KG1 (cell line): ENCODE data around the gene TOM1L2.

ENCODE experiments used
- DNase-seq: peaks from one replicate; lab custom pipeline; 2025; lab: John Stamatoyannopoulos, UW

TOM1L2 gene

DNA sequence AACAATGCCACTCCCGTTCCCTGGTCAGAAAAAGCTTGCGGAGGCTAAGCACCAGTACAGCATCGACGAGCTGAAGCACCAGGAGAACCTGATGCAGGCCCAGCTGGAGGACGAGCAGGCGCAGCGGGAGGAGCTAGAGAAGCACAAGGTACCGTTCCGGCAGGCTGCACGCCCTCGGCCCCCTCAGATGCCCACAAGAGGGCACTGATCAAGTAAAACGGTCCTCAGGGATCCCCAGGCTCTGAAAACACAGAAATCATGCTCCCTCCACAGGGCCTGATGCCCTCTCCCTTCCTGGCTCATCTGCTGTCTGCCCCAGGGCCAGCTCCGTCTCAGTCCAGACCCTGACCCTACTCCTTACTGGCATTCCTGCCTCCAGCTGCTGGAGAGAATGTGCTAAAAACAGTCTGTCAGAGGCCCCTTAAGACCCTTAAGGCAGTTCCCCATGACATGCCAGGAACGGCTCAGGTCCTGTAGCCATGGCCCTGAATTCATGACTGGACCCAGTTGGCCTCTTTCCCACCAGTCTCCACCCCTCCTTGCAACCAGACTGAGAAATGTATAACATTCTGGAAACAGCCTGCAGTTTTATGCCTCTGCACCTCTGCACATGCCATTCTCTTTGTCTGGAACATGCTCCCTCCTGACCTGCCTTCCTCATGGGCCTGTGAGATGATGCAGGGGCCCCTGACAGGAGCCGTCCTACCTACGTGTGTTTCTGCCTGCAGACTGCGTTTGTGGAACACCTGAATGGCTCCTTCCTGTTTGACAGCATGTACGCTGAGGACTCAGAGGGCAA is 22.3 kb upstream of the TOM1L2 start:
- no peak for DNase-seq

DNA sequence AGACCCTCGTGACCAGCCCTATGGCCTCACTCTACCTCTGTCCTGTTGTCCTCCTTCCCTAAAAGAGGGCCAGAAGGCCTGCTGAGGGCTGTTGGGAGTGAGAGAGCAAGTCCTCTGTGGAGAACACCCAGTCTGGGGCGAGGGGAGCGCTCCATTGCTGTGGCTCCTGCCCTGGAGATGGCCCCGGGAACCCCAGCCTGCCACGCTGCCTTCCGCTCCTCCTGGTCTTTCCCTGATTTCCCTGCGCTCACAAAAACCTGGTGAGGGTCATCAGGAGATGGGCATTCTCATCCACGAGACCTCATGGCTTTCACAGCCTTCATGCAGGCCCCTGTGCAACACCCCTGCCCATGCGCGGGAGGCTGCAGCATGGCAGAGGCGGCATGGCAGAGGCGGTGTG is 21.7 kb upstream of the TOM1L2 start:
- no peak for DNase-seq

DNA sequence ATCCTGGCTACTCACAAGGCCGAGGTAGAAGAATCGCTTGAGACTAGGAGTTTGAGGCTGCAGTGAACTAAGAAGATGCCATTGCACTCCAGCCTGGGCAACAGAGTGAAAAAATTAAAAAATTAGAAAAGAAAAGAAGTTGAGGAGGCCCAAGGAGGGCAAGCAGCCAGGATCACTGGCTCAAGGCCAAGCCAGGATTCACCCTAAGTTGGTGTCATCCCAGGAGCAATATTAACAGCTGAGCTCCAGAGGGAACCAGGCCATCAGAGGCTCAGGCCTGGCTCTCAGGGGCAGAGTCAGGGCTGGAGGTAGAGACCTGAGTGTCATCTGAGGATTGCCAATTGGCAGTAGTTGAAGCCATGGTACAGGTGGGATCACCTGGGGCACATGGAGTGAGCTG is 21.2 kb upstream of the TOM1L2 start:
- DNase-seq = no peak

DNA sequence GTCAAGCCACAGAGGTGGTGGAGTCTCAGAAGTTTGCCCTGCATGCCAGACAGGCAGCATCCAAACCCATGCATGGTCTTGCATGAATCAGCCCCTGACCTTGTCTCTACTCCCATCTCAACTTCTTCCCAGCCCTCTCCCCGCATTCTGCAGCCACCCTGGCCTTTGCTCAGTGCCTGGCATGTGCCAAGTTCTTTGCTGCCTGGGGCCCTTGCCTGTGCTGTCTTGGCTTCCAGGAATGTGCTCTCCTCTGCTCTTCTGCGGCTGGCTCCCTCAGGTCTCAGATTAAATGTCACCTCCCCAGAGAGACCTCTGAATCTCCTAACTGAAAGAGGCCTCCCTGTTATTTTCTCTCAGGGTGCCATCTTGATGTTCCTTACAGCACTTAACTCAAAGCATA is 18.1 kb upstream of the TOM1L2 start:
- DNase-seq = no peak

DNA sequence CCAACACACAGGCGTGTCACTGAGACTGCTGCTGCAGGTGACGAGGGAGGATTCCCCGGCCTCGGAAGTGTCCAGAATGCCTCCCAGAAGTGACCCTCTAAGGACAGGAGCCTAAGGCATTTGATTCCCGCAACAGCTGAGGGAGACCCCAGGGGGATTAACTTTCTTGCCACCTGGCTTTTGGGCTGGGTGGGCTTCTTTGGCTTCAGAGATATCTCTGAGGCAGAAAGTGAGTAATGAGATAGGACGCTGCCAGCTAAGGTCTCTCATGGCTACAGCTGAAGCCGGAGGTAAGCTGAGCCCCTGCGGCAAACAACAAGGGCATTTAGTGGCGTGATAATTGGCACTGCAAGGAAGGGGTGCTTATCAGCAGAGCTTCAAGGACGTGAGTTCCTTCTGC is 17.4 kb upstream of the TOM1L2 start:
- no peak for DNase-seq

DNA sequence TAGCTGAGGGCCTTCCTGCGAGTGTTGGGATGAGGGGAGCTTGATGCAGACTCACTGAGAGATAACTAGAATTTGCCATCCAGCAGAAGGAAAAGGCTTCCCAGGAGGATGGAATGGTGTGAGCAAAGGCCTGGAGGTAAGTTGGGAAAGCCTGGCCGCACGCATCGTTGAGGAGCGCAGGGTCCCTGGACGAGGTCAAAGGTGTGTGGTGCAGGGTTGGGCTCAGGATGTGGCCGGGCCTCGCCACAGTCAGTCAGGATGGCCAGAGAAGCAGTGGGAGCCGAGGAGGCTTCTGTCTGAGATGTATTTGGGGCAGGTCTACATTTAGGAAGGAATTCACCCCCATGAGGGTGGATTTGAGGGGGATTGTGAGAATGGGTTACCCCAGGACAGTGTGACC is 16.9 kb upstream of the TOM1L2 start:
- no peak for DNase-seq

DNA sequence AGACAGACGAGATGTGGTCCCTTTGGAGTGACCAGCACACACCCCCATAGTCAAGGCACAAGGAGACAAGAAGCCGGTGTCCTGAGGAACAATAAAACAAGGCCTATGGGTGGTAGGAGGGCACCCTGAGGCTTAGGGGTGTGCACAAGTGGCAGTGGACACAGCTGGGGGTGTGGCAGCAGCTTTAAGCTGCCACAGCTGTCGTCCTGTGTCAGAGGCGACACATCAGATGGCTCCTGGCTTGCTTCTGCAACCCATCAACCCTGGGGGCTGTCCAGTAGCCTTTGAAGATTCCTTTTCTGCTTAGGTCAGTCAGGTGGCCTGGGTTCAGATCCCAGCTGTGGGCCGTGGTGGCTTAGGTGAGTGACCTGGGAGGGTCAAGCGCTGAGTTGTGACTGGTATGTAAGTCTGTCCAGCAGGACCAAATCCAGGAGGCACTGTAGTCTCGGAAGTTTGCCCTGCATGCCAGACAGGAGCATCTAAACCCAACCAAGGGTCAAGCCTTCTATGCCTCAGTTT is 16.3 kb upstream of the TOM1L2 start:
- no peak for DNase-seq

DNA sequence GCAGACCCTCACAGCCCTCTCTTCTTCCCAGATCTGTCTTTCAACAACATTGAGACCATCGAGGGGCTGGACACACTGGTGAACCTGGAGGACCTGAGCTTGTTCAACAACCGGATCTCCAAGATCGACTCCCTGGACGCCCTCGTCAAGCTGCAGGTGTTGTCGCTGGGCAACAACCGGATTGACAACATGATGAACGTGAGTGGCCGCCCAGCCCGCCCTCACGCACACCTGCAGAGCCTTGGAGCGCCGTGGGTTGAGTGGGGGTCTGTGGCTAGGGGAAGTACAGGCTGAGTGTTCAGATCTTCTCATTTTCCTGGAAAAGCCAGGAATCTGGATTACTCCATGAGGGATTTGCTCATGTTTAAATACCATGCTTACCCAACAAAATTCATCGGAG is 15.7 kb upstream of the TOM1L2 start:
- DNase-seq = no peak

DNA sequence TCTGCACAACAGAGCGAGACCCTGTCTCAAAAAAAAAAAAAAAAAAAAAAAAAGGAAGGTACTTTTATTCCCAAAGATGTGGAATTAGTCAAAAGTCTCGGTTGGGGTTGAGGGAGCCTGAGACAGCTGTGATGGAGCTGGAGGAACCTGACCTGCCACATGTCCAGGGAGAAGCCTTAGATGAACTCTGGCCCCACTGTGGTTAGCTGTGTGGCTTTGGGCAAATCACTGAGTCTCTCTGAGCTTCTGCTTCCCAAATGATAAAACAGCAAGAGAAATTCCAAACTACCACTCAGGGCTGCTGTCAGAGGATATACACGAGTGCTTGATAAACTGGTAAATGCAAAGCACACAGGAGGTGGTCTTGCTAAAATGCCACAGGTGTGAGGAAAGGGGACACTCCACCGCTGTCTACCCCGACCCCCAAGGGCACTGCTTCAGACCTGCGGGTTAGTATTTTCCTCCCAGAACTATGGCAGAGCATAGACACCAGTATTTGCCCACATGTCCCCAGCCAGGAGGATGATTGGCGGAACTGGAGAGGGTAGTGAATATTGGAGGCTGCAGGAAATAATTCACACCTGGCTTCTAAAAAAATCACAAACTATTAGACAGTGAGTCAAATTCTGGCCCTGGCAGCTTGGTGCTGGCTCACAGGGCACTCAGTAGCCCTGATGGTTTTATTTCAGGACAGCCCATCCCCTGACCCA is 15.1 kb upstream of the TOM1L2 start:
- DNase-seq = no peak

DNA sequence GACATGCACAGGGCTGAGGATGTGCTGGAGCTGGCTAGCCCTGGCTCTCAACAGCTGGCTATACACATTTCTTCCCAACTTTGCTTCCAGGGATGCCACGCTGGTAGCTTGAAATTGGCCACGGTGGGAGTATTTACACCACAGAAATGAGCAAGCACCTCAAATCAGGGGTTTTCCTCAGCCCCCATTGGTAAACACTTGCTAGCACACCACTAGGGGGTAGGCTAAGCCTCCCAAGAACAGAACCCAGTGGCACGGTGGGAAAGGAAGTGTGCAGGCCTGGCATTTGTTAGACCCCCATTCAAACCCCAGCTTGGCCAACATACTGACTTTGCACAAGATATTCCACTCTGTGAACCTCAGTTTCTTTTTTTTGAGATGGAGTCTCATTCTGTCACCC is 13.4 kb upstream of the TOM1L2 start:
- no peak for DNase-seq

DNA sequence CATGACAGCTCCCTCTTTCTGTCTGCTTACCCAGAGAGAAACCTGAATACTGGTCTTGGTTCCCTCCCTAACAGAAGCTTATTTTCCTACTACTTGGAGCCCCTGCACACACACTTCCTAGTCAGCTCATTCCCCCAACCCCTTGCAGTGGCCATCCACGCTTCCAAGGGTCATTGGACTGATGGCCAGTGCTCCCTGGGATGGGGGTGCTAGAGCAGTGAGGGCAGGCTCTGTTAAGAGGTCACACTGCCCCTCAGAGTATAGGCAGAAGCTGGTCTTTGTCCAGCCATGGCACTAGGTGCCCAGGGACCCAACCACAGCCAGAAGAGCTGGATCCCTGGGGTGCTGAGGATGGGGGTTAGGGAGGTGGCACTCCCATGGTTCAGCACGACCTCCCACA is 13.0 kb upstream of the TOM1L2 start:
- no peak for DNase-seq

DNA sequence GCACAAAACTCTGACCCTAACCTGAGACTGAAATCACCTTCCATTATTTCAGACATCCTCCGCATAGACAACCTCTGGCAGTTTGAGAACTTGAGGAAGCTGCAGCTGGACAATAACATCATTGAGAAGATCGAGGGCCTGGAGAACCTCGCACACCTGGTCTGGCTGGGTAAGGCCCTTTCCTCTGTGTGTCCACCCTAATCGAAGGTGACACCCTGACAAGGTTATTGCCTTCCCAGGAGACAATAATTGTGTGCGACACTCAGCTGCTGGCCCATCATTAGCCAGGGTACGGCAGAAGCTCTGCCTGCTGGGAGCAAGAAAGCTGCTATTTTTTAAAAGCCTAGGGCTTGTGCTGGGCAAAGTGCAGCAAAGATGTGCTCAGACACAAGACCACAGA is 11.6 kb upstream of the TOM1L2 start:
- no peak for DNase-seq

DNA sequence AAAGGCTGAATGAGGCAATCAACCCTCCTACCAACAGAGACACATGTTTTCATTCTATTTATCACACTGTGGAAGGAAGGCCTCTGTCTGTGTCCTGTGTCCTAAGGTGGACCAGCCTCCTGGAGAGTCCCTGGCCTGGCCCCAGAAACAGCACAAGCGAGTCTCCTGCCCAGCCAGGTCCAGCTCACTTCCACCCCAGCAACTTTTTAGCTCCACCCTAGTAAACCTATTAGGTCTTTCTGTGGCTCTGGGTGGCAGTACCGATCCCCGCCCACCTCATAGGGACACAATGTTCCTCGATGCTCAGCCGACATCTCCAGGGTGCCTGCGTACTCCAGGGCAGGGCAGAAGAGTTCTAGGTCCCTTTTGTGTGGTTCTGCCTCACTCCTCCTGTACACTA is 11.2 kb upstream of the TOM1L2 start:
- DNase-seq = no peak

DNA sequence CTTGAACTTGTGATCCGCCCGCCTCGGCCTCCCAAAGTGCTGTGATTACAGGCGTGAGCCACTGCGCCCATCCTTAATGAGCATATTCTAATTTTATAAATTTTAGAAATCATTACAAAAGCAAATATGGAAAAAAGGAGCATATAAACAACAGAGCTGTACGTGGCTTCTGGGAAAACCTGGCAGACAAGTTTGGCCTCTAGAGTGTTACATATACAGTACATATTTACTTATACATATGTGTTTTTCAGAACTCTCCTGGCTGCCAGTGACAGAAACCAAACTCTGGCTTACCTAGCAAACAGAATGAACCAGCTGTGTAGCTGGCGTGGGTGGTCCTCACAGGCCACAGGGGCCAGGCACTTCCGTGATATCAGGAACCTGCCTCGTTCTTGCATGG is 10.6 kb upstream of the TOM1L2 start:
- DNase-seq = no peak

DNA sequence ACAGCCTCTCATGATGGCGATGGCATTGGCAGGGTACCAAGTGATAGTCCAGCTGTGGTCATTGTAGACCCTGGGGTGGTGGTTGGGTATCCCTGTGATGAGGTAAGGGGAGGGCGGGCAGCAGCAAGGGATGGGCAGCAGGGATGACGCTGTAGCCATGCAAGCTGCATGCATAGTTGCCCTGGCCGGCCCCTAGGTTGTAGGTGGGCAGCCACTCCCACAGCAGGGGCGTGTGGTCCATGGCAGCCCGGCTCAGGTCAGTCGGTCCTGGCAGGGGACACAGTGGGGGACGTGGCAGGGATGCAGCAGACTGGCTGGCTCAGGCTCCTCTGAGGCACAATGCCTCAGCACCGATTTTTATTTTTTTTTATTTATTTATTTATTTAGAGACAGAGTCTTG is 9.1 kb upstream of the TOM1L2 start:
- DNase-seq = no peak

DNA sequence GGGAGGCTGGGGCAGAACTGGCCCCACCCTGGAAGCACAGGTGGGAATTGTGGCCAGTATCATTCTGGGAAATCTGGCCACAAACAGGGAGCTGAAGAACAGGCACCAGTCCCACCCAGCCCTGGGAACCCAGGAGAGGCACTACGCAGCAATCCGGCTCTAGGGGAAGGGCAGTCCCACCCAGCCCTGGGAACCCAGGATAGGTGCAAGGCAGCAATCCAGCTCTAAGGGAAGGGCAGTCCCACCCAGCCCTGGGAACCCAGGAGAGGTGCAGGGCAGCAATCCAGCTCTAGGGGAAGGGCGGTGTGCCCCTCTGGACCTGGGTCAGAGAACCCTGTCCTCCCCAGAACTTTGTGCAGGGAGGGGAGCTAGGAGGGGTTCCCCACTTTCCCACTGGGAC is 7.6 kb upstream of the TOM1L2 start:
- no peak for DNase-seq

DNA sequence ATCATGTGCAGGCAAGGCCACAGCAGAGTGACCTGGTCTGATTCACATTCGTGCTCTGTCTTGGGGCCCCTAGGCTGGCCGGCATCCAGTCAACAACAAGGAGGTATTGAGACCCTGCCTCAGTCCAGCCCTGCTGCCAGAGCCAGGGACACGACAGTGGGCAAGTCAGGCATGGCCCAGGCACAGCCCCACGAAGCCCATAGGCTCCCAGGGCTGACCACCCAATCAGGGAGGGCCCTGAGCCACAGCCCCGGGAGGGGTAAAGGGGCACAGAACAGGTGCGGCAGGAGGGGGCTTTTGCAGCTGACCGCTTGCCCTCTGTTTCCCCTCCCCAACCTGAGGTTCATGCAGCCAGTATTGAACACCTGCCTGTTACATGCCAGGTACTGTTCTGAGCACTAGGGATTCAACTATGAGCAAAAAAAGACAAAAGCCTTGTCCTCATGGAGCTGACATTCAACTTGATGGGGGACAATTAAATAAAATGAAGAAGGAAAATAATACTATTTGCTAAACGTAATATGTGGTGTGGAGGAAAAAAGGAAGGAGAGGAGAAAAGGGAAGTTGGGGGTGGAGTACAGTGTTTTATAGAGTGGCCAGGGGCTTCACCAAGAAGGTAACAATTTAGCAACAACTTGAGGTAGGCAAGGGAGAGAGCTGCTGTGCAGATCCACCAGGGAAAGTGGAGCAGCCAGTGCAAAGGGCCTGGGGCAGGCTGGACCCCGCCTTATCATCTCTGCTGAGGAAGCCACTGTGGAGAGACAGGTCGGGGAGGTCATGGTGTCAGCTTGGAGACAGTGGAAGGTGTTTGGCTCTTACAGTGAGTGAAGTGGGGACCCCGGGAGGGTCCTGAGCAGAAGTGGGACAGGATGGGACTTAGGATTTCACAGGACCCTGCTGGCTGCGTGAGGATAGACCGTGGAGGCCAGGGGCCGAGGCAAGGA is 6.6 kb upstream of the TOM1L2 start:
- DNase-seq = no peak

DNA sequence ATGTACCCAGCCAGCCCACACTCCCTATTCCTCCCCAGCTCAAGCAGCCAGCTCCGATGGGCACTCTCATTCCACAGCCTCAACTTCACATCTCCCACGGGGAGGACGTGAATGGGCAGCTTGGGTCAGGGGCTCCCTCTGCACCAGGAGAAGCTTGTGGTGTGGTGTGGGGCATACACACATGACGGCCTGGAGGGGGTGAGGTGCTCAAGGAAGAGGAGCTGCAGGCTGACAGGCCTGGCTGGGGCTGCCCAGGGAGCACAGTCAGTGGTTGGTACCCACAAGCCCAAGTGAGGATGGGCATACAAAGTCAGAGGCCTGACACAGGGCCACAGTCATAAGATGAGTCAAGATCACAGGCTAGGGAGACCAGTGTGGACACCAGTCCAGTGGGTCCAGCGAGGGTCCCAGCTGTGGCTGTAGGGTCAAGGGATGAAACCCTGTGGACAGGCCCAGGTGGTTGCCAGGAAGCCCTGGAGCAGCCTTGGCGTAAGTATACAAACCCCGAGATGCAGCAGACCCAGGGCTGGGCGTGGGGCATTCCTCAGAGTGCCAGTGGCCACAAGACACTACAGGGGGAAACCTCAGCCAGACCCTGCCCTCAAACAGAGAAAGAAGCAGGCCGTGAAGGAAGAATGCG is 4.9 kb upstream of the TOM1L2 start:
- no peak for DNase-seq

DNA sequence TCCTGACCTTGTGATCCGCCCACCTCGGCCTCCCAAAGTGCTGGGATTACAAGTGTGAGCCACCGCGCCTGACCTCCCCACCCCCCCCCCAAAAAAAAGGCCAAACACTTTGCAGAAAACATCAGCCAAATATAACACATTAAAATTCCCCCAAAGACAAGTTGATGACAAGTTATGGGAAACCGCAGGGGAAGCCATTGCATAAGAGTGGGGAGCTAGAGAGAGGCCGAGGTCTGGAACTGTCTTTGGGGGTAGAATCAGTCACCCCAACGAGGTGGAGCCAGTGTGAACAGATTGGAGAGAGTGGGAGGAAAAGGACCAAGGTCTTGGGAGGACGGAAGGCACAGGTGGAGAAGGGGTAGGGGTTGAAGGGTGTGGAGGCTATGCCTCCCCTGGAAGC is 3.2 kb upstream of the TOM1L2 start:
- DNase-seq = no peak

DNA sequence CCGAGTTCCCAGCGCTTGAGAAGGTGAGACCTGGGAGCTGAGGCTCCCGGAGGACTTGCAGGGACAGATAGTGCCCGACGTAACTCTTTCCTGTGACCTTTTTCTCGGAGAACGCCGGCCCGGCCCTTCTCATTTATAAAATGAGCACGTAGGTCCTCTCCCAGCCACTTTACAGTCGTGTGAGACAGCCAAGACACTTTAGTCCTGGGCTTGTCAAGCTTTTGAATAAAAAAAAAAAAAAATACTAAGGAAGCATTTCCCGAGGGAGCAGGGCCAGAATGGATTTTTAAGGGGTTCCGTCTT is 703 bp upstream of the TOM1L2 start:
- DNase-seq = no peak

DNA sequence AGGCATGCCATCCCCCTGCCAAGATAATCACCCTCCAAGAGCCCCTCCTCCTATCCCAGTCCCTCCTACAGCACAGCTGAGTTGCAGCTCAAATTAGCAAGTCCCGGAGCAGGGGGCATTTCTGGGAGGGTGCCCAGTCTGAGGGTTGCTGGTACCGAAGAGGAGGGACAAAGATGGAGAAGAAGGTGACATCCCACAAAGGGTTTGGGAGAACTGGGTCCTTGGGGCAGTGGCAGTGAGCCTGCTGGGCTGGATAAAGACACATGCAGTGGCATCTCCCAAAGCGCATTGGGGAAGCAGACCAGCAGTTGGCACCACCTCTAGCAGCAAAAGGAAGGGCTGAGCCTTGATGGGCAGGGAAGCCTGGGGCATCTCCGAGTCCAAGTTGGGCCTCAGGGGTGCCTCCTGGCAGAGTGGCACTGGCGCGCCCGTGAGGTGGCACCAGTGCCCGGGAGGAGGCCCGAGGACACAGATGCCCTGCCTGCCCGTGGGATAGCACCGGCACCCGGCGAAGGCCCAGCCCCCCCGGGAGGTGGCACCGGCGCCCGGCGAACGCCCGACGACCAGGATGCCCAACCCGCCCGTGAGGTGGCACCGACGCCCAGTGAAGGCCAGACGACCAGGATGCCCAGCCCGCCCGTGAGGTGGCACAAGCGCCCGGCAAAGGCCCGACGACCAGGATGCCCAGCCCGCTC is 622 bp downstream of the TOM1L2 start:
- DNase-seq = no peak
